GM23248 (cell line): ENCODE data around the gene CLDN22. TPM values are rescaled to one million over a fixed set of nuclear protein-coding genes. Genes with fewer than 3 reads are reported as not detected.

Source experiments
- DNase-seq: peaks from one replicate; pipeline ENCODE4 v3.0.0-alpha.2; 2015
- H2AFZ ChIP-seq: fragments of 200-600 bp; sonication (generic); 2 replicates; pipeline ENCODE4 v1.6.1; 2016; ENCODE audit warnings: antibody characterized with exemption
- H3F3A ChIP-seq: fragments of 200-600 bp; sonication (generic); 2 replicates; pipeline ENCODE4 v1.6.1; 2016; ENCODE audit warnings: mild to moderate bottlenecking, antibody characterized with exemption, mixed run types; ENCODE audit not compliant: insufficient read depth
- H3K27ac ChIP-seq: fragments of 200-600 bp; sonication (generic); 2 replicates; pipeline ENCODE4 v1.5.1; 2016; ENCODE audit warnings: mild to moderate bottlenecking
- H3K27me3 ChIP-seq: fragments of 200-600 bp; sonication (generic); replicated peaks from 2 replicates; pipeline ENCODE4 v1.6.1; 2016; ENCODE audit warnings: mild to moderate bottlenecking; ENCODE audit not compliant: insufficient read depth
- H3K36me3 ChIP-seq: fragments of 200-600 bp; sonication (generic); 2 replicates; pipeline ENCODE4 v1.6.1; 2016; ENCODE audit warnings: low read depth, mild to moderate bottlenecking
- H3K4me1 ChIP-seq: fragments of 200-600 bp; sonication (generic); 2 replicates; pipeline ENCODE4 v1.6.1; 2016; ENCODE audit warnings: mild to moderate bottlenecking; ENCODE audit not compliant: insufficient read depth
- H3K4me2 ChIP-seq: fragments of 200-600 bp; sonication (generic); one replicate; pipeline ENCODE4 v1.6.1; 2016; ENCODE audit warnings: mild to moderate bottlenecking; ENCODE audit not compliant: unreplicated experiment
- H3K4me3 ChIP-seq: fragments of 200-600 bp; sonication (generic); 2 replicates; pipeline ENCODE4 v1.5.1; 2016; ENCODE audit warnings: mild to moderate bottlenecking
- H3K79me2 ChIP-seq: fragments of 200-600 bp; sonication (generic); 2 replicates; pipeline ENCODE4 v1.6.1; 2016; ENCODE audit warnings: mild to moderate bottlenecking; ENCODE audit not compliant: insufficient read depth
- H3K9ac ChIP-seq: fragments of 200-600 bp; sonication (generic); 2 replicates; pipeline ENCODE4 v1.6.1; 2016; ENCODE audit warnings: mild to moderate bottlenecking
- H3K9me2 ChIP-seq: fragments of 200-600 bp; sonication (generic); 2 replicates; pipeline ENCODE4 v1.6.1; 2016; ENCODE audit warnings: mixed run types, mild to moderate bottlenecking, moderate library complexity; ENCODE audit not compliant: insufficient read depth
- H3K9me3 ChIP-seq: fragments of 200-600 bp; sonication (generic); one replicate; pipeline ENCODE4 v1.6.1; 2017; ENCODE audit warnings: low read depth
- H4K20me1 ChIP-seq: fragments of 200-600 bp; sonication (generic); 2 replicates; pipeline ENCODE4 v1.6.0; 2016; ENCODE audit not compliant: insufficient read depth
- EZH2 ChIP-seq: fragments of 200-600 bp; sonication (generic); IDR thresholded peaks from 2 replicates; pipeline ENCODE4 v1.6.1; 2018; ENCODE audit warnings: antibody characterized with exemption, mild to moderate bottlenecking; ENCODE audit not compliant: insufficient read depth, poor library complexity, severe bottlenecking
- EZH2phosphoT487 ChIP-seq: fragments of 200-600 bp; sonication (generic); IDR thresholded peaks from 2 replicates; pipeline ENCODE4 v1.6.1; 2018; ENCODE audit warnings: antibody characterized with exemption, moderate library complexity, mild to moderate bottlenecking, low read depth; ENCODE audit not compliant: insufficient read depth
- WGBS, 2 experiments: methylation state at CpG; one replicate each; pipeline ENCODE4 v1.1.6; 2015 to 2017; ENCODE audit warnings: low lambda C conversion rate in 2 of 2, low coverage in 1 of 2; ENCODE audit errors: missing lambda C conversion rate in 2 of 2; 5-methylcytosine and 5-hydroxymethylcytosine counted together
- in situ Hi-C: fragments of 300-500 bp; cut with MboI; formaldehyde crosslinking; loops from 2 replicates; pipeline ENCODE4 v1.15.0; 2020
- polyA plus RNA-seq: library from polyadenylated mRNA; unstranded; fragments of >200 nt; fragmentation: Nextera tagmentation; extraction: Ambion mirVana; gene quantifications from 2 replicates; pipeline ENCODE4 v1.2.1, GENCODE V29; 2016
- total RNA-seq: library from RNA; depleted of rRNA; stranded (reverse); fragments of >200 nt; shearing (Covaris generic); gene quantifications from 2 replicates; pipeline ENCODE4 v1.2.3, GENCODE V29; 2014

Gene CLDN22
- total and polyA plus RNA-seq, 2 experiments from 2014 or later, result not detected

GRCh38 chr4:183332447-183332846 is 12.4 kb upstream of the CLDN22 start:
- Histone ChIP-seq H4K20me1 (no peaks in the 10 kb centered on the region), H3K9me2 (no peaks in the 10 kb centered on the region), H3K9ac (no peak overlapping the region), H3K9me3 (no peaks in the 10 kb centered on the region), H3K79me2 (no peaks in the 10 kb centered on the region), H3K4me2 (no peak overlapping the region), H3K4me3 (no peak overlapping the region), H3F3A (peaks cover 9% of the 10 kb centered on the region), H3K4me1 (peaks cover 22% of the 10 kb centered on the region), H3K27me3 (no peaks in the 10 kb centered on the region), H3K27ac (no peak overlapping the region), H2AFZ (no peak overlapping the region), H3K36me3 (no peaks in the 10 kb centered on the region)
- 90 to 99% methylated on average over 9 to 11 of the region's 11 CpGs for WGBS, 2 experiments
- in situ Hi-C loops, result no loop called here
- DNase-seq, result no peak
- TF ChIP-seq EZH2phosphoT487 (no peak), EZH2 (no peak)

- Histone ChIP-seq H3K9ac (no peak overlapping the region), H3K36me3 (no peaks in the 10 kb centered on the region), H3K27me3 (no peaks in the 10 kb centered on the region), H3K79me2 (no peaks in the 10 kb centered on the region), H3K9me3 (no peaks in the 10 kb centered on the region), H3K9me2 (no peaks in the 10 kb centered on the region), H2AFZ (no peak overlapping the region), H3K27ac (no peak overlapping the region), H3K4me1 (peaks cover 20% of the 10 kb centered on the region), H3K4me2 (no peak overlapping the region), H3K4me3 (no peak overlapping the region), H3F3A (peaks cover 13% of the 10 kb centered on the region), H4K20me1 (no peaks in the 10 kb centered on the region)
- 95 to 98% methylated on average over 2 of the region's 2 CpGs for WGBS, 2 experiments
- TF ChIP-seq EZH2, result no peak
- TF ChIP-seq EZH2phosphoT487, result no peak
- peak; percentile 50 for DNase-seq
- in situ Hi-C loops, result no loop called here
Observed at GRCh38 chr4:183330841-183331240, 10.8 kb upstream of the CLDN22 start.

- WGBS, 2 experiments, result 79 to 83% methylated on average over 10 of the region's 10 CpGs
- in situ Hi-C loops, result no loop called here
Observed at GRCh38 chr4:183329954-183330742, 10.1 kb upstream of the CLDN22 start.

GRCh38 chr4:183329244-183329643 is 9.2 kb upstream of the CLDN22 start:
- DNase-seq, result no peak
- H3K4me3 ChIP-seq, result no peak overlapping the region
- no peak overlapping the region for H3K27ac ChIP-seq
- H3K9me2 ChIP-seq, result no peaks in the 10 kb centered on the region
- peaks cover 5% of the 10 kb centered on the region; the same call in 1 of the 2 replicates for H3K4me1 ChIP-seq
- H3K27me3 ChIP-seq, result no peaks in the 10 kb centered on the region
- TF ChIP-seq EZH2 (no peak), EZH2phosphoT487 (no peak)
- H3K36me3 ChIP-seq, result no peaks in the 10 kb centered on the region
- no peak overlapping the region for H3K9ac ChIP-seq
- no peaks in the 10 kb centered on the region for H3K79me2 ChIP-seq
- 96 to 99% methylated on average over 6 of the region's 6 CpGs for WGBS, 2 experiments
- no peaks in the 10 kb centered on the region for H3K9me3 ChIP-seq
- in situ Hi-C loops, result no loop called here
- H2AFZ ChIP-seq, result no peak overlapping the region
- H3F3A ChIP-seq, result peaks cover 12% of the 10 kb centered on the region; the same call in 1 of the 2 replicates
- no peaks in the 10 kb centered on the region for H4K20me1 ChIP-seq
- no peak overlapping the region for H3K4me2 ChIP-seq

More at GRCh38 chr4:183329954-183330742, 10.1 kb upstream of the CLDN22 start:
- Histone ChIP-seq H2AFZ (no peak overlapping the region), H3K4me1 (peaks cover 14% of the 10 kb centered on the region), H4K20me1 (no peaks in the 10 kb centered on the region), H3K9me3 (no peaks in the 10 kb centered on the region), H3K9me2 (no peaks in the 10 kb centered on the region), H3K4me2 (no peak overlapping the region), H3K9ac (no peak overlapping the region), H3F3A (peaks cover 12% of the 10 kb centered on the region; the same call in 1 of the 2 replicates), H3K36me3 (no peaks in the 10 kb centered on the region), H3K27me3 (no peaks in the 10 kb centered on the region), H3K79me2 (no peaks in the 10 kb centered on the region), H3K4me3 (no peak overlapping the region), H3K27ac (no peak overlapping the region)
- DNase-seq, result no peak
- TF ChIP-seq EZH2phosphoT487 (no peak), EZH2 (no peak)
